Measurements from ENCODE around the gene CLDN14. TPM values are rescaled to one million over a fixed set of nuclear protein-coding genes. Genes with fewer than 3 reads are reported as not detected.

The CLDN14 gene
- total RNA-seq, 1 experiment from 2014 or later, result not detected

DNA sequence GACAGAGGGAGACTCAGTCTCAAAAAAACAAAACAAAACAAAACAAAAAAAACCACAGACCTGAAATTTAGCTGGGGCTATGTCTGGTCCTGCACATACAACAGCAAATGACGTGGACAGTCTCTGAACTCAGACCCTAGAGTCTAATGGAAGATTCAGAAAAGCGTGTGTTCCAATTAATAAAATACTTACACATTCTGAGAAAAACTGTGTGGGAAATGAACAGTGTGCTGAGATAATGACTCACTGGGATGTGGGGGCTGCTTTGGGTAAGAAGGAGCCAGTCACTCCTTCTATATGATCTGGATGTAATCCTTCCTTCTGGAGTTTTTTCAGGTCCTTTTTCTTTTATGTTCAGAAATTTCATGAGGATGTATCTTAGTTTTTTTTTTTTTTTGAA, 29.4 kb downstream of the CLDN14 start:
- Mint-ChIP-seq H3K27me3 (ENCODE audit: low read depth) (no peaks in the 10 kb centered on the region; the same call in 1 of the 2 replicates), H3K9me3 (no peaks in the 10 kb centered on the region), H3K4me3 (no peak overlapping the region), H3K4me1 (peaks cover 21 to 25% of the 10 kb centered on the region in 2 experiments), H3K36me3 (ENCODE audit: insufficient read depth in 1 of 3, low read depth in 3 of 3) (no peaks in the 10 kb centered on the region; a peak in 1 of 7 replicates), H3K27ac (no peak overlapping the region; a peak in 1 of 7 replicates)
- H3K27ac ChIP-seq (ENCODE audit: insufficient read length, low read depth, low read length), result no peak overlapping the region
- H2BK12ac ChIP-seq (ENCODE audit: insufficient read length, low read depth, low read length), result no peak overlapping the region
- no peak overlapping the region for H3T11ph ChIP-seq (ENCODE audit: low read length)
- H4K91ac ChIP-seq (ENCODE audit: insufficient read length, low read depth, low read length), result no peak overlapping the region
- no peak overlapping the region for H2BK20ac ChIP-seq (ENCODE audit: low read depth, low read length, poor library complexity, severe bottlenecking)
- 0 out of 2 replicates have a peak, but pooled peaks cover 2% of the 10 kb centered on the region for H3K27me3 ChIP-seq (ENCODE audit: insufficient read depth, low read length)
- H2AK5ac ChIP-seq (ENCODE audit: insufficient read length, low read length), result no peak overlapping the region
- TF ChIP-seq, protein P1, sequence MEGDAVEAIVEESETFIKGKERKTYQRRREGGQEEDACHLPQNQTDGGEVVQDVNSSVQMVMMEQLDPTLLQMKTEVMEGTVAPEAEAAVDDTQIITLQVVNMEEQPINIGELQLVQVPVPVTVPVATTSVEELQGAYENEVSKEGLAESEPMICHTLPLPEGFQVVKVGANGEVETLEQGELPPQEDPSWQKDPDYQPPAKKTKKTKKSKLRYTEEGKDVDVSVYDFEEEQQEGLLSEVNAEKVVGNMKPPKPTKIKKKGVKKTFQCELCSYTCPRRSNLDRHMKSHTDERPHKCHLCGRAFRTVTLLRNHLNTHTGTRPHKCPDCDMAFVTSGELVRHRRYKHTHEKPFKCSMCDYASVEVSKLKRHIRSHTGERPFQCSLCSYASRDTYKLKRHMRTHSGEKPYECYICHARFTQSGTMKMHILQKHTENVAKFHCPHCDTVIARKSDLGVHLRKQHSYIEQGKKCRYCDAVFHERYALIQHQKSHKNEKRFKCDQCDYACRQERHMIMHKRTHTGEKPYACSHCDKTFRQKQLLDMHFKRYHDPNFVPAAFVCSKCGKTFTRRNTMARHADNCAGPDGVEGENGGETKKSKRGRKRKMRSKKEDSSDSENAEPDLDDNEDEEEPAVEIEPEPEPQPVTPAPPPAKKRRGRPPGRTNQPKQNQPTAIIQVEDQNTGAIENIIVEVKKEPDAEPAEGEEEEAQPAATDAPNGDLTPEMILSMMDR (conservative IDR thresholded peaks at IDR 0.05), result no peak
- H3K9me3 ChIP-seq (ENCODE audit: control insufficient read depth, low read depth, low read length), result no peaks in the 10 kb centered on the region
- no peaks in the 10 kb centered on the region for H3K23me2 ChIP-seq (ENCODE audit: insufficient read length, low read depth, low read length, poor library complexity, severe bottlenecking)
- peaks cover 8% of the 10 kb centered on the region; the same call in 1 of the 2 replicates for H3K4me1 ChIP-seq (ENCODE audit: insufficient read depth, low read length)
- no peak overlapping the region for H3K23ac ChIP-seq (ENCODE audit: insufficient read length, low read depth, low read length)
- no peak for DNase-seq
- no peak overlapping the region for H3K14ac ChIP-seq (ENCODE audit: insufficient read depth, low read length)
- no peaks in the 10 kb centered on the region for H3K79me1 ChIP-seq (ENCODE audit: insufficient read depth, low read depth, low read length, poor library complexity, severe bottlenecking)
- H3K79me2 ChIP-seq (ENCODE audit: insufficient read depth, low read length), result no peaks in the 10 kb centered on the region
- H2BK120ac ChIP-seq (ENCODE audit: low read depth, low read length, poor library complexity, severe bottlenecking), result no peak overlapping the region
- H3K56ac ChIP-seq (ENCODE audit: insufficient read length, low read depth, low read length), result no peak overlapping the region
- no peak overlapping the region for H4K8ac ChIP-seq (replicated peaks; ENCODE audit: insufficient read length, low read depth, low read length)
- no peak overlapping the region for H3K4ac ChIP-seq (ENCODE audit: low read depth, low read length)
- no peak overlapping the region for H4K5ac ChIP-seq (ENCODE audit: insufficient read length, low read depth, low read length)
- no peak overlapping the region for H2BK5ac ChIP-seq (ENCODE audit: insufficient read length, low read length)
- no peak overlapping the region for H3K9ac ChIP-seq (ENCODE audit: extremely low read depth, insufficient read length, low read length)
- no peak overlapping the region for H3K4me2 ChIP-seq (ENCODE audit: insufficient read depth, insufficient read length, low read length)
- no peaks in the 10 kb centered on the region for H4K20me1 ChIP-seq (ENCODE audit: control insufficient read depth, insufficient read depth, insufficient read length)
- no peak overlapping the region for H2BK15ac ChIP-seq (ENCODE audit: low read depth, low read length)
- no CpG with 5 or more reads among the region's 2 CpGs for WGBS (ENCODE audit: extremely low coverage, insufficient read length, low lambda C conversion rate)
- H2AFZ ChIP-seq (ENCODE audit: low read length), result no peak overlapping the region
- H3K18ac ChIP-seq (ENCODE audit: insufficient read length, low read depth, low read length), result no peak overlapping the region

Data from H9 (cell line).